ENCODE results near the gene TMEM176A. TPM values are rescaled to one million over a fixed set of nuclear protein-coding genes. Genes with fewer than 3 reads are reported as not detected.

The TMEM176A gene
- total and polyA plus RNA-seq, 2 of the 8 experiments (the other 6 are each of a cell fraction or from before 2014, with no cell fraction given) = 1.3 to 1.5 TPM

- no peak overlapping the region for H4K8ac ChIP-seq (ENCODE audit: extremely low read depth, insufficient read depth, low read length)
- no peak overlapping the region for H3K4me2 ChIP-seq (ENCODE audit: insufficient read depth in 1 of 2, low read depth in 2 of 2, low read length in 2 of 2)
- no peak overlapping the region for H3K9ac ChIP-seq (replicated peaks in 1 of 4; ENCODE audit: extremely low read depth in 1 of 4, low read depth in 3 of 4, low read length in 3 of 4)
- CTCF ChIA-PET (ENCODE audit: partially characterized antibody) = interaction anchor here (1.3 kb wide), 1 partner anchor 10 kb away, joined by 3 read pairs; no protein-coding TSS in a partner anchor
- H4K5ac ChIP-seq (ENCODE audit: insufficient read length, low read depth, low read length) = no peak overlapping the region
- no peak overlapping the region for H2BK12ac ChIP-seq (ENCODE audit: low read depth, low read length)
- POLR2A ChIA-PET (ENCODE audit: partially characterized antibody) = no interaction called here
- H3K79me2 ChIP-seq (ENCODE audit: control insufficient read depth in 1 of 2, insufficient read depth in 2 of 2, low read length in 2 of 2) = no peaks in the 10 kb centered on the region
- peaks cover 3 to 11% (median 4%) of the 10 kb centered on the region in 4 experiments; a peak in 6 of 7 replicates for H3K4me1 ChIP-seq (replicated peaks in 1 of 4; ENCODE audit: control insufficient read depth in 3 of 4, insufficient read depth in 4 of 4, low read length in 3 of 4)
- no peak overlapping the region for H3K14ac ChIP-seq (ENCODE audit: insufficient read length)
- H3K4me3 ChIP-seq (ENCODE audit: extremely low read depth in 1 of 4, insufficient read depth in 2 of 4, low read depth in 3 of 4, low read length in 4 of 4) = no peak overlapping the region
- no peak overlapping the region for H3K18ac ChIP-seq (ENCODE audit: extremely low read depth, low read length)
- no peaks in the 10 kb centered on the region; a peak in 2 of 7 replicates for H3K27me3 ChIP-seq (replicated peaks in 1 of 4; ENCODE audit: control insufficient read depth in 3 of 4, extremely low read depth in 1 of 4, insufficient read depth in 3 of 4, low read length in 3 of 4)
- no peaks in the 10 kb centered on the region for H4K20me1 ChIP-seq (replicated peaks in 1 of 2; ENCODE audit: control insufficient read depth in 1 of 2, insufficient read depth in 2 of 2, low read length in 2 of 2)
- no peak overlapping the region for H2BK5ac ChIP-seq (ENCODE audit: low read depth, low read length)
- H4K91ac ChIP-seq (replicated peaks; ENCODE audit: insufficient read length, low read length) = no peak overlapping the region
- H3K23ac ChIP-seq (ENCODE audit: insufficient read length) = no peak overlapping the region
- WGBS, 2 experiments (ENCODE audit: extremely low coverage in 1 of 2, insufficient coverage in 1 of 2, insufficient read length in 1 of 2, insufficient replicate concordance in 2 of 2, low coverage in 1 of 2, low lambda C conversion rate in 2 of 2, missing lambda C conversion rate in 1 of 2) = 88% methylated on average over 2 of the region's 2 CpGs; no CpG with 5 or more reads in 1 of the 2 experiments
- H3K36me3 ChIP-seq (ENCODE audit: control insufficient read depth in 2 of 4, insufficient read depth in 4 of 4, low read length in 3 of 4) = no peaks in the 10 kb centered on the region; a peak in 1 of 8 replicates
- no peaks in the 10 kb centered on the region for H3K23me2 ChIP-seq (ENCODE audit: low read depth, low read length)
- no peak for DNase-seq (ENCODE audit: low read depth in 1 of 2, low spot score in 2 of 2)
- no peak for TF ChIP-seq POLR2A (IDR thresholded peaks at IDR 0.05; ENCODE audit: control extremely low read depth in 1 of 2, low read depth in 2 of 2, low read length in 2 of 2)
- TF ChIP-seq RFX5 (IDR thresholded peaks at IDR 0.05; ENCODE audit: borderline replicate concordance, low read depth, low read length) = no peak
- no peak for TF ChIP-seq SRF (IDR thresholded peaks at IDR 0.05; ENCODE audit: low read depth, low read length)
- TF ChIP-seq NRF1 (IDR thresholded peaks at IDR 0.05; ENCODE audit: low read depth, low read length) = no peak
- no peak for TF ChIP-seq SP4 (IDR thresholded peaks at IDR 0.05; ENCODE audit: low read length)
- TF ChIP-seq CTCF (IDR thresholded peaks at IDR 0.05; ENCODE audit: control extremely low read depth in 1 of 3, insufficient read depth in 1 of 3, low read depth in 1 of 3, low read length in 3 of 3) = no peak
- no peak for TF ChIP-seq HDAC6 (IDR thresholded peaks at IDR 0.05; ENCODE audit: low read depth, low read length)
- TF ChIP-seq KDM4A (IDR thresholded peaks at IDR 0.05; ENCODE audit: low read depth, low read length, severe bottlenecking) = no peak
- TF ChIP-seq NANOG (IDR thresholded peaks at IDR 0.05; ENCODE audit: insufficient read depth, low read depth, low read length, poor library complexity, severe bottlenecking) = no peak
- no peak overlapping the region for H3K4ac ChIP-seq (replicated peaks; ENCODE audit: insufficient read length, low read depth, low read length)
- H2BK15ac ChIP-seq (ENCODE audit: low read length) = no peak overlapping the region
- H3K56ac ChIP-seq (replicated peaks; ENCODE audit: insufficient read length, low read depth, low read length) = no peak overlapping the region
- H3K9me3 ChIP-seq (ENCODE audit: insufficient read depth in 2 of 2, low read depth in 1 of 2, low read length in 1 of 2) = peaks cover 0 to 6% of the 10 kb centered on the region in 2 experiments; a peak in 1 of 4 replicates
- no peak overlapping the region for H2AFZ ChIP-seq (ENCODE audit: low read length)
- H2BK20ac ChIP-seq (ENCODE audit: low read length) = no peak overlapping the region
- H3K79me1 ChIP-seq (ENCODE audit: low read depth, low read length) = no peaks in the 10 kb centered on the region
- no peak for FAIRE-seq
- no peak overlapping the region for H2BK120ac ChIP-seq (replicated peaks; ENCODE audit: low read depth, low read length)
- H2AK5ac ChIP-seq (ENCODE audit: low read depth, low read length) = no peak overlapping the region
- H3K27ac ChIP-seq (ENCODE audit: low read depth, low read length) = no peak overlapping the region
Measured at GRCh38 chr7:150818971-150819370, 18.4 kb downstream of the TMEM176A start.
